TTC549 (cell line): ENCODE measurements around the gene PCED1B.

Experiments used
- FAIRE-seq: peaks from 2 replicates; lab custom pipeline; 2012; peaks lifted over from hg19 to GRCh38; lab: Jason Lieb, UNC

PCED1B gene

DNA sequence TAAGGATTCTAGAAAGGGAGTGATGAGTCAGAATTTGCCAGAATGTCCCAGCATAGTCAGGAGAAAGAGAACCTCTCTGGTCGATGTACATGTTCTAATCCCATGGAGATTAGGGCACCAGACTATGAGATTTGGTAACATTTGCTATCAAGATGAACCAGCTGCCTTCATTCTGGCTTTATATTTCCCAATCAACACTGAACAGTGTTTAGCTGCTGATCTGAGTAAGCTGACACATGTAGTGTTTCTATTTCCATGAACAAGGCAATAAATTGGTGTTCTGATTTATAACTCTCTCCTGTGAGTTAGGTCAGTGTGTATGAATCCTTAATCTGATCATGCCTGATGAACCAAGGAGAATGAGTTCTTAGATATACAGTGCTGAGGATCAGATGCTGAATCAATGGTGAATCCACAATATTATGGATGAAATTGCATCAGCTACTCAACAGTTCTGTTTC lies 158.4 kb downstream of the PCED1B start:
- FAIRE-seq, result no peak

DNA sequence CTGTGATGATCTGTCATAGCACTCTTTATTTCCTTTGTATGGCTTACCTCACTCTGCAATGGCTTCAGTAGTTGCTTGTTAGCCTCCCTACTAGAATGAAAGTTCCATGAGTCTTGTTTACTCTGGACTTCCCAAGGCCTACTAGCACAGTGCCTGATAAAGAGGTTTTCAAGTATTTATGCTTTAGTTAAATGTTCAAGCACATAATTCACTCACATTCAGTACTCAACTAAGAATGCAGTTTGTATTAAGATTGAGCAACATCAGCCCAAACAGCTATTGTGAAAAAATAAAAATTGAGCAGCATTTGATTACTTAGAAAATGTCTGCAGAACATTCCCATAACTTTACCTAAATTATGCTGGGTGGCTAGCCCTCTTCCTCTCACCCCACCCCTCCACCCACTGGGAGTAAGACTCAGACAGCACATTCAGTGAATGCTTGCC lies 159.3 kb downstream of the PCED1B start:
- FAIRE-seq, result no peak

DNA sequence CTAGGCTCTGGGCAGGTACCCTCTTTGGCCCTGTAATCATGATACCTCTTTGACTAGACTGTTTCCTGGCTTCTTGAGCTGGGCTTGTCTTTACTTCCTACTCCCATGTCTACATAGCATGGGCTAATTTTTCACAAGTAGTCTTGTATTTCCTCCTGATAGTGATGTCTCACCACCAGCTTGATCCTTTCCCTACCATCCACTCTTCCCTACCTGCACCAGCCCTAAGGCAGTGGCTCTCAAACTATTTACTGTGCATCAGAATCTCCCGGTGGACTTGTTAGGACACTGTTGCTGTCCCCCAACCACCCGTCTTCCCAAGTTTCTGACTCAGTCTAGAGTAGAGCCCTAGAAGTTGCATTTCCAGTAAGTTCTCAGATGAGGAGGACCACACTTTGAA lies 163.0 kb downstream of the PCED1B start:
- FAIRE-seq, result no peak

DNA sequence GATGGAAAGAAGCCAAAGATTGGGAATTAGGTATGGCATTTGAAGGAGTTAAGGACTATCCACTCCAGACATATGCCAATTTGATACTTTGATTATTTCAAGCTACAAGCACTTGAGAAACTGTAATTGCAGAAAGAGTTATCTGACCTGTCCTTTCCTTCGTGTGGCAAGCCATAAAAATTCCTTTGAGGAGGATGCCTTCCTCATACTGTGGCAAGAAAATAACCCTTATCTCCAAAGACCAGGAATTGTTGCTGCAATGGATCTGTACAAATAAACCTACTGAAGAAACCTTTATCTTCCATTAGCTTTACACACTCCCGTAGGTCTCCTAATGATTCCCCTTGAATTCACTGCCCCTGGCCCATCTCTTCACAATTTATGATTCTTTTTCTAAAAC lies 165.4 kb downstream of the PCED1B start:
- no peak for FAIRE-seq

DNA sequence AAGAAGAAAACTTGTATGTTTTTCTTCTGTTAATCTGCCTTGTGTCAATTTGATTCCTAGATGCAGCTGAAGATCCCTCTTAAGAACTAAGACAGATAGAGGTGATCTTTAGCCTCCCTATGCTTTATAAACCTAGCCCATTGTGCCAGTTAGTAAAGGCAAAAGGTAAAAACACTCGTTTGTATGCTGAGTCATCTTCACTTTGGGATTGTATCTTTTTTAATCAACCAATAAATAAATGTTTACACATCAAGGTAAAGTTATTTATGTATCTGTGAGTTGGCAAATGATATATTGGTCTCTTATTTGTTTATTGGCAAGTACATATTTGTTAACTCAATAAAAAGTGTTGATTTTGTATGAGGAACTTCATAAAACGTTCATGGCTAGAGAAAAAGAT lies 166.2 kb downstream of the PCED1B start:
- FAIRE-seq, result no peak

DNA sequence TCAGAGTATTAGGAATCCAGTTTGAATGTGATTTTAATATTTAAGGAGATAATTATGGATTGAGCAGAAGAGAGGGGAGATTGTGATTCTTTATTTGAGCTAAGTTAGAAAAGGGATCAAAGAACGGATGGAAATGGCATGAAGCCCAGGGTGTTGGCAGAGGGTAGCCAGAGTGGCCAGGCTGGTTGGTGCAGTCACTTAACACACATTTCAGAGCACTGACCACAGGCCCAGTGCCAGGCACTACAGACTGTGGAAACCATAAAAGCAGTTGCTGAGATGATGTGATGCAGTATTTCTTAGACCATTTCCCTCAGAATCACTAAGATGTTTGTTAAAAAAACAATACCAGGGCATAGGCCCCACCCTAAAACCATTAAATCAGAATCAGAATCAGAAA lies 168.0 kb downstream of the PCED1B start:
- FAIRE-seq, result no peak

DNA sequence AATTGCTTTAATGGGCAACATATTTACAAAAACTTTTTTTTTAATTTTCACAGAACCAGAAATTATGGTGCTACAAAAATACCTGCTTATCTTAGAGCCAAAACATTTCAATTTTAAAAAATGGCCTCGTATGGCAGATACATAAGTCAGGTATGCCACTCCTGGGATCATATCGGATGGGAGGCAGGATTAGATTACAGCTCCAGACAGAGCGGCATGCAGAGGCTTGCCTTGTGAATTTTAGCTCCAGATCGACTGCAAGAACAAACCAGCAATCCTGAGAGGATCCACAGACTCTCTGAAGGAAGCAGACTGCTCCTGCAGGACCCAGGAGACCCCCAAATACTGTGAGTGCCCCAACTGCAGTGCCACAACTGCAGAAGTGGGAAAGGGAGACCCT lies 169.7 kb downstream of the PCED1B start:
- no peak for FAIRE-seq

DNA sequence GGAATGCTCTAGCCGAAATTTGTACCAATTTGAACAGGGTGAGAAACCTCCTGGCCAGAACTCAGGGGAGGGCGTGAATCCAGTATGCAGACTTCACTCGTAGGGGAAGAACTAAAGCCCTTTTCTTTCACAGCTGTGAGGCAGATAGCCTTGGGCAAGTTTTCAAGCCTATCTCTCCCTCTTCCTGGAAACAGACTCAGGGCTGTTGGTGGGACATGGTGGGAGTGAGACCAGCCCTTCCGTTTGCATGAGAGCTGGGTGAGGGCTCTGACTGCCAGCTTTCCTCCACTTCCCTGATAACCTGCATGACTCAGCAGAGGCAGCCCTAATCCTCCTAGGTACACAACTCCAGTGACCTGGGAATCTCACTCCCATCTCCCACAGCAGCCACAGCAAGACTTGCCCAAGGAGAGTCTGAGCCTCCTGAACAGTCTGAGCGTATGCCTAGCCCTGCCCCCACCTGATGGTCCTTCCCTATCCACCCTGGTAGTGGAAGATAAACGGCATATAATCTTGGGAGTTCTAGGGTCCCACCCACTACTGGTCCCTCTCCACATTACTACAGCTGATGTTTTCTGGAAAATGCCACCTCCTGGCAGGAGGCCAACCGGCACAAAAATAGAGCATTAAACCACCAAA lies 170.4 kb downstream of the PCED1B start:
- no peak for FAIRE-seq

DNA sequence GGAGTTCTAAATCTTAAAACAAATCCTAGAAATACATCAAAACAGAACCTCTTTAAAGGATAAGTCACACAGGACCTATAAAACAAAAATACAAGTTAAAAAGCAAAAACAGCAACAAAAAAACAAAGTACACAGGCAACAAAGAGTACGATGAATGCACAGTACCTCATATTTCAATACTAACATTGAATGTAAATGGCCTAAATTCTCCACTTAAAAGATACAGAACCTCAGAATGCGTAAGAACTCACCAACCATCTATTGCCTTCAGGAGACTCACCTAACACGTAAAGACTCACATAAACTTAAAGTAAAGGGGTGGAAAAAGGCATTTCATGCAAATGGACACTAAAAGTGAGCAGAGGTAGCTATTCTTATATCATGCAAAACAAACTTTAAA lies 172.5 kb downstream of the PCED1B start:
- FAIRE-seq, result no peak

DNA sequence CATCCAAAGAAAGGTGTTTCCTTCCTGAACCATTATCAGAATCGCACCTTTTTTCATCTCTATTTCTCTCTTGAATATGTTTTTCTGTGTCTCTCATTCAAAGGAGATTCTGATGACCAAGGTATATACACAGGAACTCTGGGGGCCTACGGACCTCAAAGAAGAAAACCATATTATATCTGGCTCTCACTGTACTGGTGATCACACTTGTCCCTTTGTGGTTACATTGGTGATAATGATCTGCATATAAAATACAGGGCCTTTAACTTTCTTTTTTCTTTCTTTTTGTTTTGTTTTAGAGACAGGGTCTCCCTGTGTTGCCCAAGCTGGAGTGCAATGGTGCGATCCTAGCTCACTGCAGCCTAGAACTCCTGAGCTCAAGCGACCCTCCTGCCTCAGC lies 185.5 kb downstream of the PCED1B start:
- FAIRE-seq, result no peak

DNA sequence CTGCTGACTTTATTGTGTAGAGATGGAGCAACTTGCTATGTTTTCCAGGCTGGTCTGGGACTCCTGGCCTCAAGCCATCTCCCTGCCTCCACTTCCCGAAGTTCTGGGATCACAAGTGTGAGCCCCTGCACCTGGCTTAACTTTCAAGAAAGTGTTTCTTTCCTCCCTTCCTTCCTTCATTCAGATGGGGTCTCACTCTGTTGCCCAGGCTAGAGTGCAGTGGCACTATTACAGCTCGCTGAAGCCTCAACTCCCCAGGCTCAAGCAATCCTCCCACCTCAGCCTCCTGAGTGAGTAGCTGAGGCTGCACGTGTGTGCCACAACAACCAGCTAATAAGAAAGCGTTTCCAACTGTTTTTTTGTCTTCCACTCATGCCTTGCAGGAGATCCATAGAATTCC lies 186.0 kb downstream of the PCED1B start:
- no peak for FAIRE-seq

DNA sequence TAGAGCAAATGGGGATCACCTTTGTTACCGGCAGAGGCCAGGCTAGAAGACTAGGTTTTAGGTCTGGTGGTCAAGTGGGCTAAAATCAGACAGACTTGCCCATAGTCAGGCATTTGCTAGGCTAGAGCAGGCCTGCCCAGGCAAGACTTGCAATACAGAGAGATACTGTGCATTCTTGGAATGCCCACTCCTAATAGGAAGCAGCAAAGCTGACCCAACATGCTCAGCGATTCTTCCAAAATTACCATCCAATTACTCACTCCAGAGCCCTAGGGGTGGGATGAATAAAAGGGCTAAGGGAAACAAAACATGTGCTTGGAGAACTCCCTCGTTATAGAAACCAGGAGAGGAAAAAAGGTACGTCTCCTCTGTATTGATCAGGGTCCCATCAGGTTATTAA lies 188.2 kb downstream of the PCED1B start:
- no peak for FAIRE-seq

DNA sequence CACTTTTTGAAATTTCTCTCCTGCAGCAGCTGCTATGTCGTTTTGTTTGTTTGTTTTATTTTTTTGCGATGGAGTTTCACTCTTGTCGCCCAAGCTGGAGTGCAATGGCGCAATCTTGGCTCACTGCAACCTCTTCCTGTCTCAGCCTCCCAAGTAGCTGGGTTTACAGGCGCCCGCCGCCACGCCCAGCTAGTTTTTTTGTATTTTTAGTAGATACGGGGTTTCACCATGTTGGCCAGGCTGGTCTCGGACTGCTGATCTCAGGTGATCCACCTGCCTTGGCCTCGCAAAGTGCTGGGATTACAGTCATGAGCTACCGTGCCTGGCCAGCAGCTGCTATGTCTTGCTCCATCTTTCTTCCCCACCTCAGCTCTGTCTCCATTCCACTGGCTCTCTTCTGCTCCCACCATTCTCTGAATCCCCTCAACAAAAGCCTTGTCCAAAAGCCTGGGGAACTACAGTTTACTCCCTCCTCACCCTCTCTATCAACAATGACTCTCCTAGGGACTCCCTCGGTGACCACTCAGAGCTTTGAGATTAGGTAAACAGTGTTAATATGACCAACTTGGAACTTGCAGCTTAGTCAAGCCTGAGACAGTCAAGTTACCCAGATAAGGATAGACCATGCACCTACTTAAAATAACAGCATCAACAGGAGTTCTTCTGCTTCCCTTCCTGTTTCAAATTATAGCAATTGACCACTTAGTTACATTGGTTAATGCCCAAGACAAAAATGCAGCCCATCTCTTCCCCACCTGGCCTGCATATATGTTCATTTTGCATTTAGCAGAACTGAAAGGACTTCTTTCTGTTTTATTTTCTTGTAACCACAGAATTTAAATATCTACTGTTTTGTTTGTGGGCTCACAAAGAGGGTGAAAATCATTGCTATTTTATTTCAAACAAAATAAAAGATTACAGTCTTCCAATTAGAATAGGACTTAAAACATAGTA lies 189.4 kb downstream of the PCED1B start:
- FAIRE-seq, result no peak

DNA sequence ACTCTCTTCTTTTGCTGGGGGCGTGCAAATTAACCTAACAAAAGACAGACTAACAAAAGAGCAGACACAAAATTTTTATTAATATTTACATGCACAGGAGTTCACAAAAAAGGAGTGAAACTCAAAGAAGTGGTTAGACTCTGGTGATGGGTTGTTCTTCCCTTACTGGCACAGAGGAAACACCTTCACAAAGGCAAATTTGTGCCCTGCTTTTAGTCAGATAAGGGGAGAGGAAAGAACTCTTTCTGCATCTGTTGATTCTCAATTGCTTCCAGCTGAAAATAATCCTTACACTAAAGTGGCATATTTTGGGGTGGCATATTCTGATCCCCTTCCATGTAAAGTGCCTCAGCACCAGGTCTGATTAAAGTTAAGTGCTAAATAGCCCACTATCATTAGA lies 190.5 kb downstream of the PCED1B start:
- no peak for FAIRE-seq

DNA sequence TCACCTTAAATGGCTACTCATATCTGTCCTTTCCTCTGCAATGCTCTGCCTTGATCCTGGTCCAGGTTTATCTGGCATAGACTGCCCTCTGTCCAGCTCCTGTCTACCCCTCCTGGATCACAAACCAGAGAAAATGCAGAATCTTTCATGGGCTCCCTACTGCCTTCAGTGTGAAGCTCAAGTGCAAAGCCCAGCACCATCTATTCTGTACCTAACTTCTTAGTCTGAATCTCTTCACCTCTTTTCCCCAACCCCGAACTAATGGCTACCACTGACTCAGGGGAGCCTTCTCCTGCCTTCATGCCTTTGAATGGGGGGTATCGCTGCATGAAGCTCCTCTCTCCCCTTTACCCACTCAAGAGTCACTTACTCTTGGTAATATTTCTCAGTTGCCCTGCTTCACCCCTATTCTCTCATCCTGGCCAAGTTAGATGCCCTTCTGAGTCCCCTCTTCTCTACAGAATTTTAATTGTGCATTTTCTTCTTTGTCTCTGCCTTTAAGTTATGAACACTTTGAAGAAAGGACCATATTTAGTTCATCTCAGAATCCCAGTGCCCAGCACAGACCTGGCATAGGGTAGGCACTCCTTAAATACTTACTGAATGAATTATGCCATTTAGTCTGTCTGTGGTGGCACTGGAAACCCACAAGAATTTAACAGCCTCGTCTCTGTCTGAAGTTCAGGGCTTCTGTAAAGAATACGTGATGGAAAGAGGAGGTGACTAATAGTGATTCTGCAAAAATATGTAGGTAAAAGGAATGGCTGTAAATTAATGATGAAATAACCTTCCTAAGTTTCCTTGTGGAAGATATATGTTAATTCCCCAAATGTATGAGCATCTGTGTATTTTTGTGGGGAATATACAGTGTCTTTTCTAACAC lies 191.6 kb downstream of the PCED1B start:
- FAIRE-seq, result no peak

DNA sequence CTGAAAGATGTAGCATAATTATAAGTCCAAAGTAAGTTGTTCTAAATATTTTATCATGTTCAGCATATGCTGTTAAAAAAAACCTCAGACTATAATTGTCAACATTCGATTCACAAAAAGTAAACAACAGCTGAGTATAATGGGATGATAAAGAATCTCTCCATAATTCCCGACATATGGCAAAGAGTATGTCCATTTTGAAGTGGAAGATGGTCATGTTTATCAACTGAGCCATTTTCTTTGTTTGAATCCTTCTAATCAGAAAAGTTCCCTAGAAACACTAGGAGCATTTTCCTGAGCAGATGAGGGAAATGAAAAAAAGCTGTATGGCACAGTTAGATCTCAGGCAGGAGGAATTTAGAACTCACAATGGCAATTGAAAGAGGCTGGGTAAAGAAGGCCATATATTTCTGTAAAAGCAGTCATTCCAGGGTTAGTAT lies 192.4 kb downstream of the PCED1B start:
- FAIRE-seq, result no peak

DNA sequence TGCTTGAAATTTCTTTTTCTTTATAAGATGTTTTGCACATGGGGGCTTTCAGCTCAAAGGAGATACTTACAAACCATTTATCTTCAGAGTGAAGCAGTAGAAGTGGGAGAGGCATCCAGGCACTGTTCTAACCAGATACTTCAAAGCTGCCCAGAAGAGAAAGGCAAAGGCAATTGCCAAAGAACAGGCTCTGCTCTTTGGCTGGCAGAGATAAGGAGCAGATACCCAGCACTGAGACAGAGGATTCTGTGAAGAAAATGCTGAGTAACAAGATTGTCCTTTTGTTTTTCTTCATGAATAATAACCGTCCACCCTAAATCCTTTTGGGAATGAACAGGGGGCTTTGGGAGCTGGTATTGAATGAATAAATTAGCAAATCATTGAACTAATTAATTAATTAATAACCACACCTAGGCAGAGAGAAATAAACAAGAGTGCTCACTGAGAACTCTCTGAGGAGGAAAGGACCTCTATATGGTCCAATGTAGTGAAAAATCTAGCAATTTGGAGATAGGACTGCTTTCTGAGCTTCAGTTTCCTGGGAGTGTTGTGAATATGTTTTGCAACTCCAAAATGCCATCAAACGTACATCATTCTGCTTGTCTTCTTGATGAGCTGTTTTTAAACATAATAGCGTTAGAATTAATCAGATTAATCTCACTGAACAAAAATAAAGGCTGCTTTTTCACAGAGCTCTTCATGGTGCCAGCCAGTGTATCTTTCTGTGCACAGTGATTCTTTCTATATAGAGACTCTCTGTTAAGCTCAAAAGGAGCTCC lies 193.2 kb downstream of the PCED1B start:
- FAIRE-seq, result no peak

DNA sequence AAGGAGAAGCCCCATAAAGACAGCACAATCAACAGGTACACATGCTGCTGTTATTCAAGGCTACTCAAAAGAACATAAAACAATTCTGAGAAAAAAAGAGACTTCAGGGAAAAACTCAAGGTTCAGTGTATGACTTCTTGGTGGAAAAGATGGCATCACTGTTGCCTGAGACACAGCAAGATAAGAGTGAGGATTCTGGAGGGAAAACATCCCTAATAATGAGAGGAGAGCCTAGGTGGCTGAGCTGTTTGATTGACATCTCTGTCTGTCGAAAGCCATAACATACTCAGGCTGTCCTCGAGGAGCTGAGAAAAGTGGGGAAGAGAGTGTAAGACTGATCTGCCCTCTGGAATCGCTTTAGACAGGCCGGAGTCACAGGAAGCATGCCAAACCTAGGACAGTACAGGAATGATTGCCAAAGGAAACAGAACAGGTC lies 193.8 kb downstream of the PCED1B start:
- FAIRE-seq, result no peak

DNA sequence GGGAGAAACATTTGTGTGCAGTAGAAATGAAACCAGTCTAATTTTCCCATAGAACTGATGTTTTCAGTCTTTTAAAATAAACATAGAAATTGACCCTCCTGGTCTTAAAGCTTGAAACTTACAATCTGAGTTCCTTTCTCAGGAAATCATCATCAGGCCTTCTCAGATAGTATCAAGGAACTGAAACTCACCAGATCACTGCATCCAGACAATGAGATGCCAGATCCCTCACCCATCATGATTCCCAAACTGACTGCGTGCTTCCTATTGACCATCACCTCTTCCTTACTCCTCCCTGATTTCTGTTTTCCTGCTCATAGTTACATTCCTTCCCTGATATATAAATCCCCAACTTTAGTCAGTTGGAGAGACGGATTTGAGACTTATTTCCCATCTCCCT lies 195.3 kb downstream of the PCED1B start:
- no peak for FAIRE-seq

DNA sequence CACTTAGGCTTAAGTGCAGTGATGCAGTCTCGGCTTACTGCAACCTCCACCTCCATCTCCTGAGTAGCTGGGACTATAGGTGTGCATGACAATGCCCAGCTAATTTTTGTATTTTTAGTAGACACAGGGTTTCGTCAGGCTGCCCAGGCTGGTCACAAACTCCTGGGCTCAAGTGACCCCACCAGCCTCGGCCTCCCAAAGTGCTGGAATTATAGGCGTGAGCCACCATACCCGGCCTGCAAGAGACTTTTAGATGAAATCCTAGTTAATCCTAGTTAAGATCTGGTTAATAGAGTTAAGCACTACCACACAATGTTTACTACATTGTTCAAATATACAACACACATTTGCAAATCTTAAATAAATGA lies 196.8 kb downstream of the PCED1B start:
- no peak for FAIRE-seq

DNA sequence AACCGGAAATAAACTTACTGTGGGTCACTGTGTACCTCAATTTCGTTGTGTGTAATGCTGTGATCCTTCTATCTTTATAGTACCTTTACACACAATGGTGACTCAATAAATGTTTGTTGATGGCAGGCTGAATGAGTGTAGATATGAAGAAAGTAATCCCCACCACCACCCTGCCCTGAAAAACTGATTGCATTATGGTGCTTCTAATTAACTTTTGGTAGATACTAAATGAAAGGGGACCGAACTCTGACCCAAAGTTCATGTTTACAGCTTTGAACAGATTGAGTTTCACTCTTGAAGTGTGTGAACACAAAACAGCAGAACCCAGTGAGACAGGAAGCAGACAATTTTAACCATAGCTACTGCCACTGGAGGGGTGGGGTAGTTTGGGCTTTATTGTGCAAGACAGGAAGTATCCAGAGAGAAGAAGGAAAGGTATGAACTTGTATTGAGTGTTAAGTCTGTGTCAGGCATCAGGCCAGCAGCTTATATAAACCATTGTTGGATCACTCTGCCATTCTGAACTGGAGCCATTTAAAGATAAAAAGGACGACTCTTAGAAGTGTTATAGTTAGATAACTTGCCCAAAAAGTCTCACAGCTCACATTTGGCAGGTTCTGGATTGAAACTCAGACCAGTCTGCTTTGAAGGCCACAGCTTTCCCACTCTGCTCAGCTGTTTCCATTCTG lies 197.3 kb downstream of the PCED1B start:
- FAIRE-seq, result no peak
